K562 (cell line): ENCODE results near the gene CCDC3. TPM values are rescaled to one million over a fixed set of nuclear protein-coding genes. Genes with fewer than 3 reads are reported as not detected.

Source experiments
- AFF1 ChIP-seq, 2 experiments: fragments of 450-650 bp; IDR thresholded peaks; 2 replicates each; pipeline ENCODE4 v1.6.1; 2018; ENCODE audit warnings: mild to moderate bottlenecking in 2 of 2, low read depth in 1 of 2; ENCODE audit not compliant: partially characterized antibody in 2 of 2
- FIP1L1 ChIP-seq: fragments of 200-400 bp; formaldehyde crosslinking; IDR thresholded peaks from 2 replicates; pipeline ENCODE4 v1.6.1; 2018; ENCODE audit warnings: mild to moderate bottlenecking, low read depth, low read length; ENCODE audit not compliant: poor library complexity, severe bottlenecking
- GTF3C2 ChIP-seq: IDR thresholded peaks from 3 replicates; pipeline ENCODE4 v1.6.1; 2011; ENCODE audit warnings: borderline replicate concordance, mild to moderate bottlenecking, moderate library complexity; ENCODE audit not compliant: insufficient read length; ENCODE audit errors: extremely low read depth
- HEY1 ChIP-seq: fragments of 250-450 bp; sonication (Bioruptor Pico); IDR thresholded peaks from 2 replicates; pipeline ENCODE4 v1.5.0; 2020; ENCODE audit warnings: mild to moderate bottlenecking, moderate library complexity, borderline replicate concordance
- RFX1 ChIP-seq: fragments of 450-650 bp; IDR thresholded peaks from 2 replicates; pipeline ENCODE4 v1.6.1; 2016; ENCODE audit warnings: mild to moderate bottlenecking, moderate library complexity
- TCF15 ChIP-seq: fragments of 250-450 bp; sonication (Bioruptor Pico); IDR thresholded peaks from 2 replicates; pipeline ENCODE4 v1.8.0; 2022; ENCODE audit warnings: moderate library complexity, mild to moderate bottlenecking, inconsistent platforms
- TSHZ1 ChIP-seq: fragments of 250-450 bp; sonication (Bioruptor Pico); IDR thresholded peaks from 2 replicates; pipeline ENCODE4 v1.4.0; 2020; ENCODE audit warnings: mild to moderate bottlenecking, moderate library complexity
- ZNF444 ChIP-seq: fragments of 250-450 bp; sonication (Bioruptor Pico); IDR thresholded peaks from 2 replicates; pipeline ENCODE4 v1.4.0; 2020; ENCODE audit warnings: mild to moderate bottlenecking, moderate library complexity
- ZNF75A ChIP-seq: fragments of 450-650 bp; formaldehyde crosslinking; IDR thresholded peaks from 2 replicates; pipeline ENCODE4 v1.4.0; 2020; ENCODE audit warnings: mild to moderate bottlenecking
- polyA plus RNA-seq, 8 experiments: library from polyadenylated mRNA; depleted of rRNA in 4 of 8; stranded (reverse) in 5 of 8; unstranded in 3 of 8; fragments of >200 nt; fragmentation: Nextera tagmentation in 2 of 8; fragmentation: Illumina TruSeq in 1 of 8; extraction: Ambion mirVana in 2 of 8; extraction: Trizol in 1 of 8; gene quantifications; 2 replicates each; pipeline versions ENCODE4 v1.2.1 to v1.2.3, GENCODE V29; 2011 to 2014; ENCODE audit warnings: inconsistent platforms in 1 of 8, missing spikeins in 1 of 8
- total RNA-seq, 7 experiments: library from RNA; depleted of rRNA in 6 of 7; stranded (reverse); fragments of >200 nt in 6 of 7; fragmentation: Illumina TruSeq in 2 of 7; extraction: Trizol in 2 of 7; gene quantifications; 2 replicates each; pipeline versions ENCODE4 v1.2.1 to v1.2.3, GENCODE V29; 2011 to 2021; ENCODE audit warnings: low replicate concordance in 1 of 7

Gene CCDC3
- total and polyA plus RNA-seq, 9 of the 15 experiments (the other 6 are each of a cell fraction or from before 2014, with no cell fraction given), result not detected

GRCh38 chr10:13038391-13038790 is 36.9 kb upstream of the CCDC3 start (continued):
- TF ChIP-seq GTF3C2, result no peak
- TF ChIP-seq ZNF75A (CRISPR knock-in tag), result no peak
- no peak for TF ChIP-seq HEY1 (CRISPR knock-in tag)
- TF ChIP-seq FIP1L1, result no peak
- no peak for TF ChIP-seq AFF1 (IDR thresholded peaks at IDR 0.05; ENCODE audit: low read depth in 1 of 2, partially characterized antibody in 2 of 2)
- TF ChIP-seq TSHZ1 (CRISPR knock-in tag), result no peak
- TF ChIP-seq TCF15 (CRISPR knock-in tag), result no peak
- no peak for TF ChIP-seq ZNF444
- TF ChIP-seq RFX1, result no peak
